Measurements from ENCODE around the gene RAX2.

- TF ChIP-seq EZH2 (IDR thresholded peaks at IDR 0.05; ENCODE audit: low read depth): no peak
- TF ChIP-seq CTCF (conservative IDR thresholded peaks at IDR 0.05): no peak
These were observed 28.5 kb downstream of the RAX2 start for GRCh38 chr19:3743486-3743885.
